Gastroesophageal sphincter (tissue), 4 donors: ENCODE measurements around the gene HLA-B. TPM values are rescaled to one million over a fixed set of nuclear protein-coding genes. Genes with fewer than 3 reads are reported as not detected.

Experiments
- ATAC-seq: fragments of 150-250 bp; one replicate; pipeline ENCODE4 v1.9.1; 2016; ENCODE audit warnings: mild to moderate bottlenecking, moderate library complexity
- H3K27ac ChIP-seq, 4 donors: fragments of 200-600 bp; sonication (generic) in 3 of 4; 1 replicate in 3 of 4; 2 replicates in 1 of 4; pipeline ENCODE4 v1.5.1; 2016 to 2019
- H3K27me3 ChIP-seq: fragments of 200-600 bp; sonication (generic); one replicate; pipeline ENCODE4 v1.5.1; 2019
- H3K36me3 ChIP-seq, 2 donors: fragments of 200-600 bp; sonication (generic); one replicate each; pipeline ENCODE4 v1.5.1; 2019; ENCODE audit warnings: control low read depth in 1 of 2
- H3K4me1 ChIP-seq, 3 donors: fragments of 200-600 bp; sonication (generic); 1 replicate in 2 of 3; 2 replicates in 1 of 3; pipeline ENCODE4 v1.5.1; 2016 to 2019; ENCODE audit warnings: control low read depth in 2 of 3
- H3K4me3 ChIP-seq, 2 donors: fragments of 200-600 bp; sonication (generic); one replicate each; pipeline ENCODE4 v1.5.1; 2019; ENCODE audit warnings: mild to moderate bottlenecking in 1 of 2, moderate library complexity in 1 of 2
- H3K9me3 ChIP-seq, 3 donors: fragments of 200-600 bp; sonication (generic); one replicate each; pipeline ENCODE4 v1.5.1; 2017 to 2019; ENCODE audit warnings: control low read depth in 2 of 3
- EP300 ChIP-seq: sonication (generic); formaldehyde crosslinking; IDR thresholded peaks from one replicate; pipeline ENCODE4 v1.6.1; 2017; ENCODE audit warnings: antibody characterized with exemption, mild to moderate bottlenecking
- POLR2A ChIP-seq, 2 donors: fragments of 450-650 bp; IDR thresholded peaks; one replicate each; pipeline ENCODE4 v1.6.1; 2017; ENCODE audit warnings: antibody characterized with exemption in 2 of 2, mild to moderate bottlenecking in 2 of 2, moderate library complexity in 1 of 2
- POLR2AphosphoS5 ChIP-seq: sonication (generic); formaldehyde crosslinking; IDR thresholded peaks from one replicate; pipeline ENCODE4 v1.6.1; 2017; ENCODE audit warnings: antibody characterized with exemption
- WGBS, 2 donors: methylation state at CpG; one replicate each; pipeline ENCODE4 v1.1.5; 2018; ENCODE audit warnings: low coverage in 1 of 2; 5-methylcytosine and 5-hydroxymethylcytosine counted together
- total RNA-seq, 4 donors: library from RNA; depleted of rRNA; stranded (reverse); fragments of >200 nt; gene quantifications; one replicate each; pipeline ENCODE4 v1.1.0, GENCODE V29; 2016
- TF ChIP-seq, protein P1 (sequence below), 4 experiments: fragments of 200-600 bp in 2 of 4; fragments of 450-650 bp in 2 of 4; sonication (generic) in 1 of 4; IDR thresholded peaks; one replicate each; pipeline ENCODE4 v1.5.1; 2017 to 2019; ENCODE audit warnings: antibody characterized with exemption in 4 of 4, mild to moderate bottlenecking in 2 of 4, moderate library complexity in 2 of 4

Gene HLA-B
- total RNA-seq, 4 donors from 2014 or later: 299 to 991 (median 620) TPM

GRCh38 chr6:31349301-31349700, 7.7 kb downstream of the HLA-B start:
- H3K4me3 ChIP-seq: no peak overlapping the region
- ATAC-seq: no peak
- H3K27me3 ChIP-seq: no peaks in the 10 kb centered on the region
- peaks cover 0 to 4% (median 0%) of the 10 kb centered on the region in 3 donors for H3K4me1 ChIP-seq
- no peak overlapping the region for H3K27ac ChIP-seq
- no peaks in the 10 kb centered on the region for H3K9me3 ChIP-seq
- no peak for TF ChIP-seq EP300
- TF ChIP-seq, protein P1, sequence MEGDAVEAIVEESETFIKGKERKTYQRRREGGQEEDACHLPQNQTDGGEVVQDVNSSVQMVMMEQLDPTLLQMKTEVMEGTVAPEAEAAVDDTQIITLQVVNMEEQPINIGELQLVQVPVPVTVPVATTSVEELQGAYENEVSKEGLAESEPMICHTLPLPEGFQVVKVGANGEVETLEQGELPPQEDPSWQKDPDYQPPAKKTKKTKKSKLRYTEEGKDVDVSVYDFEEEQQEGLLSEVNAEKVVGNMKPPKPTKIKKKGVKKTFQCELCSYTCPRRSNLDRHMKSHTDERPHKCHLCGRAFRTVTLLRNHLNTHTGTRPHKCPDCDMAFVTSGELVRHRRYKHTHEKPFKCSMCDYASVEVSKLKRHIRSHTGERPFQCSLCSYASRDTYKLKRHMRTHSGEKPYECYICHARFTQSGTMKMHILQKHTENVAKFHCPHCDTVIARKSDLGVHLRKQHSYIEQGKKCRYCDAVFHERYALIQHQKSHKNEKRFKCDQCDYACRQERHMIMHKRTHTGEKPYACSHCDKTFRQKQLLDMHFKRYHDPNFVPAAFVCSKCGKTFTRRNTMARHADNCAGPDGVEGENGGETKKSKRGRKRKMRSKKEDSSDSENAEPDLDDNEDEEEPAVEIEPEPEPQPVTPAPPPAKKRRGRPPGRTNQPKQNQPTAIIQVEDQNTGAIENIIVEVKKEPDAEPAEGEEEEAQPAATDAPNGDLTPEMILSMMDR (IDR thresholded peaks at IDR 0.05): no peak
- TF ChIP-seq POLR2A (IDR thresholded peaks at IDR 0.05): no peak
- no peak for TF ChIP-seq POLR2AphosphoS5
- WGBS, 2 donors: 35 to 40% methylated on average over 2 to 4 of the region's 4 CpGs
- H3K36me3 ChIP-seq: peaks cover 0 to 12% of the 10 kb centered on the region in 2 donors

DNA sequence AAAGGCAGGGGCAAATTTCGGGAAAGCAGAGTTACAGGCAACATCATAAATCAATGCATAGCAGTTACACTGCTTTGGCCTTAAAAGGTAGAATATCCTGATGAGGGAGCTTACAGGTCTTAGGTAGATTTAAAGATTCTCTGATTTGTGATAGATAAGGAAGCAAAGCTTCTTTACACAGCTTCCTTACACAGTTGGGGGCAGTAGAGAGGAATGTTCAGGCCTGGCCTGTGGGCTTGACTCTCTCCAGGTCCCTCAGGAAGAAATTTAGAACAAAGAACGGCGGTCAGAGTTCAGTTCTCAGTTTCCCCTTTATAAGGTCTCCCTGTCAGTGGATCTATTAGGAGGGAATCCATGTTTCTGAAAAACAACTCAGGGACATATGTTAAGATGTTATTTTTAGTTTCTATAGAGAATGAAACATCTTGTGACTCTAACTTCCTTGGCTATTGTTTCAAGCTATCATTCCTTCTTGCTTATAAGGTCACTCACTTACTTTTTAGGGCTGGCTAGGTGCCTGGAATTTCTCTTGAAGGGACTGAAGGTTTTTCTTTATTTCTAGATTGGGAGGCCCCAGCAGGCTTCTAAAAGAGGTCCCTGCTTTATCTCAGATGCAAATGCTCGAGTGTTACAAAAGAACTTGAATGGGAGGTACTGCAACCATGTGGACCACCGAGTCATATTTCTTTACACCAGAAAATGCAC, 11.8 kb downstream of the HLA-B start:
- 42 to 55% methylated on average over 4 of the region's 5 CpGs for WGBS, 2 donors
- no peaks in the 10 kb centered on the region for H3K4me1 ChIP-seq
- TF ChIP-seq, protein P1 (IDR thresholded peaks at IDR 0.05): no peak
- no peak for TF ChIP-seq POLR2A (IDR thresholded peaks at IDR 0.05)
- no peak for TF ChIP-seq POLR2AphosphoS5
- TF ChIP-seq EP300: no peak
- H3K27me3 ChIP-seq: no peaks in the 10 kb centered on the region
- no peak for ATAC-seq
- H3K36me3 ChIP-seq: no peaks in the 10 kb centered on the region
- no peak overlapping the region for H3K4me3 ChIP-seq
- H3K9me3 ChIP-seq: no peaks in the 10 kb centered on the region
- H3K27ac ChIP-seq: no peak overlapping the region

GRCh38 chr6:31340228-31340627, 16.8 kb downstream of the HLA-B start:
- Histone ChIP-seq H3K9me3 (peaks cover 0 to 9% (median 0%) of the 10 kb centered on the region in 3 donors), H3K27me3 (no peaks in the 10 kb centered on the region), H3K36me3 (no peaks in the 10 kb centered on the region), H3K4me3 (no peak overlapping the region), H3K27ac (no peak overlapping the region), H3K4me1 (no peaks in the 10 kb centered on the region)
- no peak for ATAC-seq
- TF ChIP-seq POLR2A (IDR thresholded peaks at IDR 0.05) (no peak), EP300 (no peak), POLR2AphosphoS5 (no peak)
- TF ChIP-seq, protein P1 (IDR thresholded peaks at IDR 0.05): no peak

DNA sequence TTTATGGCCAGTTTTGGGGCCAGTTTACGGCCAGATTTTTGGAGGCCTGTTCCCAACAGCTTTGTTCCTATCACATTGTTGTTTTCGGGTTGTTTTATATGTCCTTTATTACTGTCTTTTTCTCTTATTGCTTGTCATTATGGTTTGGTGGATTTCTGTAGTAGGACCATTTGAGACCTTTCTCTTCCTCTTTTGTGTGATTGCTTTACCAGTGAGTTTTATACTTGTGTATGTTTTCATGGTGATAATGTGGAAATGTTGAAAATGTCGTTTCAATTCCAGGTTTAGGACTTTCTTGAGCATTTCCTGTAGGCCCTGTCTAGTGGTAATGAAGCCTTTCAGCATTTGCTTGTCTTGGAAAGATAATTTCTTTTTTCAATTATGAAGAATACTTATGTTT, 17.8 kb downstream of the HLA-B start:
- H3K4me1 ChIP-seq: no peaks in the 10 kb centered on the region
- no peak overlapping the region for H3K27ac ChIP-seq
- no peak overlapping the region for H3K4me3 ChIP-seq
- H3K9me3 ChIP-seq: peaks cover 0 to 9% (median 0%) of the 10 kb centered on the region in 3 donors
- H3K27me3 ChIP-seq: no peaks in the 10 kb centered on the region
- no peaks in the 10 kb centered on the region for H3K36me3 ChIP-seq
- ATAC-seq: no peak
- TF ChIP-seq POLR2A (IDR thresholded peaks at IDR 0.05): no peak
- TF ChIP-seq POLR2AphosphoS5: no peak
- TF ChIP-seq EP300: no peak
- TF ChIP-seq, protein P1 (IDR thresholded peaks at IDR 0.05): no peak
- 50 to 52% methylated on average over 1 to 3 of the region's 3 CpGs for WGBS, 2 donors

GRCh38 chr6:31336896-31337496, 20.0 kb downstream of the HLA-B start:
- Histone ChIP-seq H3K27ac (no peak overlapping the region), H3K9me3 (peaks cover 0 to 9% (median 0%) of the 10 kb centered on the region in 3 donors), H3K4me1 (no peaks in the 10 kb centered on the region), H3K36me3 (no peaks in the 10 kb centered on the region), H3K27me3 (no peaks in the 10 kb centered on the region), H3K4me3 (no peak overlapping the region)
- WGBS, 2 donors: 31 to 90% methylated on average over 3 of the region's 3 CpGs
- TF ChIP-seq POLR2A (IDR thresholded peaks at IDR 0.05) (no peak), POLR2AphosphoS5 (no peak)
- ATAC-seq: no peak
